Hematopoietic multipotent progenitor cell treated with erythropoietin and hydrocortisone succinate and interleukin-3 and kit ligand, for 8 days (in vitro differentiated cells): ENCODE measurements around the gene FXYD1.
A peak's percentile ranks its signal among the peaks of the same experiment; 100 is the strongest.

Experiments
- DNase-seq: peaks from one replicate; pipeline ENCODE4 v3.0.0-alpha.2; 2015

Gene FXYD1

DNA sequence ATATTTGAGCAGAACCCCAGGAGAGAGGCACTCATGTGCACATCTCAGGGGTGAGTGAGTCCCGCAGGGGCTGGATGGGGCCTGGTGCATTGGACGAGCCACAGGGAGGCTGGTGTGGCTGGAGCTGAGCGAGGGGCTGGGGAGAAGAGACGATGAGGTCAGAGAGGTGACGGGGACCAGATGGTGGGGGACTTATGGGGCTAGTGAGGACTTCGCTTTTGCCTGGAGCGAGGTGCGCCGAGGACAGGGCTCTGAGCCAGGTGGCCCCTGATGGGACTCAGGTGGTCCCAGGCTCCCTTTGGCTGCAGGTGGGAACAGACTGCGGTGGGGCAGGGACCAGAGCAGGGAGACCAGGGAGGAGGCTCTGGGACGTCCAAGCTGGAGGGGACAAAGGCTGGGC is 29.9 kb upstream of the FXYD1 start:
- DNase-seq = no peak

GRCh38 chr19:35109395-35110112 is 29.1 kb upstream of the FXYD1 start:
- DNase-seq = peak; percentile 48

DNA sequence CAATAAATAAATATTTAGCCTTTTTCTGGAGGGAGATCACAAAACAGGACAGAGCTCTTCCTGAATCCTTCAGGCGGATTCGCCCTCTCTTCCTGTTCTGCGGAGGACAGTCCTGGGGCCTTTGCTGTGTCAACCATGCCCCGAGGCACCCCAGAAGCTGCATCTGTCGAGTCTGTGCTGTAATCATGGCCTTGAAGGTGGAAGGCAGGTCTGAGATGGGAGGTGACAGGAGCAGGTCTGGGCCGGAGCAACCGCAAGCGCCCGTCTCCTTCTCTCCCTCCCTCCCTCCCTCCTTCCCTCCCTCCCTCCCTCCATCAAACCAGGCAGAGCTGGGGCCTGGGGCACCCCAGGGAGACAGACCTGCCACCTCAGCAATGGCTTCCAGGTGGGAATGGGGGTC is 27.6 kb upstream of the FXYD1 start:
- DNase-seq = no peak

GRCh38 chr19:35112995-35113688 is 25.5 kb upstream of the FXYD1 start:
- no peak for DNase-seq

DNA sequence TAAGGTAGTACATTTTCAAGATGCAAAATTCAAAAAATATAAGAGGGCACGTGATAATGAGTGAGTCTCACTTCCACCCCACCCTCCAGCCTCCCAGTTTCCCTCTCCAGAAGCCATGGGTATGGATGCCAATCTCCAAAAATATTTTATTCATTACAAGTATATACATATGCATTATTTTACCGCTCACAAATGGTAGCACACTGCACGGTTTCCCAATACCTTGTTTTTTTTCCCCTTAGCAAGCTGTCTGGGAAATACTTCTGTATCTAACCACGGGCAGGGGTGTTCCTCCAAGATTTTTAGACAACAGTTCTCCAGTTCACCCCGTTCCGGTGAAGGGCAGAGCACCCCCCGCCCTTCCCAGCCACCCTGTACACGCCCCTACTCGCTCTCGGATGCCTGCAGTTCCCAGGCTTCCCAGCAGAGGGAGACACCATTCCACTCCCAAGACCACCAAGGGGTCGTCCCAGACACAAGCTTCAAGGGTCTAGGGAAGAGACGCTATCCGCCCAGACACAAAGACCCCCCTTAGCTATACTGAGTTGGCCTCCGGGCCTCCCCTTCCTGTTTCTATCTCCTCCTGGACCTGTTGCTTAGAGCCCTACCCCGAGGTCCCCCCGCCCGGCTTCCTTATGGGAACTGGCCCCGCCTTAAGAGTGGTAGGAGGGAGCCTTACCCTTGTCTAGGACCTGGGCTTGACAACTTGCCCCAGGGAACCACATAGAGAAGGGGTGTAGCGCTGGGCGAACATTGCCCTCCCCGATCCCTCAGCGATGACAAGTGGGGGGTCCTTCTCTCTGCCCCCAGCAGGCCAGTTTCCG is 24.1 kb upstream of the FXYD1 start:
- DNase-seq = peak; percentile 72

GRCh38 chr19:35115177-35115951 is 23.3 kb upstream of the FXYD1 start, which contains the start of gene FXYD3:
FXYD3 (plus strand) TSS chr19:35115823; CDS start chr19:35119377, 3,554 bp downstream.
- no peak for DNase-seq

- peak; percentile 21 for DNase-seq
These were observed 22.4 kb upstream of the FXYD1 start for GRCh38 chr19:35116072-35116801.

DNA sequence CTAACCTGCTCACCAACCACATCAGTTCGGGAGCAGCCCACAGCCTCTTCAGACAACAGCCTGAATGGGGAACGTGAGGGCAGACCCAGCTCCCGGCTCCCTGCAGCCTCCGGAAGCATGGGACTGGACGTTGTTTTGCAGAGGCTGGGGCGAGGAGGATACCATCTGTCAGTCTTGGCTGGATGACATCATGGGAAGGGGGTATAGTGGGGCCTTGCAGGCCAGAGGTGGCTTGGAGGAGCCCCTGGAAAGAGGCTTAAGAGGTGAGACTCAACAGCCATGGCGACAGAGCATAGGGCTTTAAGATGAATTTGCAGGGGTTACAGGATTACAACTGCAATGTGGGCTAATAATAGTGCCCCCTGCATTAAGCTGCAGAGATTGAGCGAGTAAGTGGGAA is 21.5 kb upstream of the FXYD1 start:
- DNase-seq = no peak

DNA sequence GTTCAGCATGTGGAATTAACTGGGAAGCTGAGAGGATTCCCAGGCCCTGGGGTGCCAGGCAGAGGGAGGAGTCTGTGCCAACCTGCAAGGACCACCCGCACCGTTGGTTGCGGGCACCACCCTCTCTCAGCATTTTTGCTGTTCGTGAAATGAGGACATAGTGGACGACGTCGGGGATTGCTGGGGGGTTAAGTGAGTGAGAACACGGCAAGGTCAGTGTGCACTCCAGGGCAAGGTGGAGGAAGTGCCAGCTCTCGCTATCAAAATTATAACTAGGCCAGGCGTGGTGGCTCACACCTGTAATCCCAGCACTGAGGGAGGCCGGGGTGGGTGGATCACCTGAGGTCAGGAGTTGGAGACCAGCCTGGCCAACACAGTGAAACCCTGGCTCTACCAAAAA is 20.8 kb upstream of the FXYD1 start:
- DNase-seq = no peak

DNA sequence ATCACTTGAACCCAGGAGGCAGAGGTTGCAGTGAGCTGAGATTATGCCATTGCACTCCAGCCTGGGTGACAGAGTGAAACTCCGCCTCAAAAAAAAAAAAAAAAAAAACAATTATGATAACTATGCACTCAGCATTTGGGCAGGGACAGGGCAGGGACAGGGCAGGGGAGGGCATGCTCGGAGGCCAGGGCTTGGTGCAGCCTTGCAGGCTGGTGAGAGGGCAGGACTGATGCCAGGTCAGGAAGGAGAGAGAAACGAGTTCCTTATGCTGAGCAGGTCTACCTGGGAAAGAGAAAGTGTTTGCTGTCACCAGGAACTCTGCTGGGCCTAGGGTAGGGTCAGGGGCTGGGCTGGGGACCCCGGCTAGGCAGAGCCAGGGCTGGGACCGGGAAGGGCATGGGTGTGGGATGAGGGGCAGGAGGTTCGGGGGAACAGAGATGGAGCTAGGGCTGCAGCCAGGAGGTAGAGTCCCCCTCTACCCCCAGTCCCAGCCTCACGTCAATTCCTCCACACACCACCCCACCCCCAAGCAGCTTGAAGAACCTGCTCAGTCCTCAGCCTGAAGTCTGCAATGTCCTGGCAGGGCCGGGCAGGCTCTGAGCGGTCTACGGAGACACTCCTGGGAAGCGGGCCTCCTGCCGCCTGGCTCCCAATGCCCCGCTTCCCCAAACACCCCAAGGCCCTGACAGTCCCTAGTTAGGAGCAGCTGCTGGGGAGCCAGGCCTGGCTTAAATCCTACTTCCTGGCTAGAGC is 20.2 kb upstream of the FXYD1 start:
- peak; percentile 71 for DNase-seq

- peak; percentile 80 for DNase-seq
These were observed 19.5 kb upstream of the FXYD1 start for GRCh38 chr19:35119091-35119490.

- DNase-seq = no peak
These were observed 19.0 kb upstream of the FXYD1 start for GRCh38 chr19:35119578-35120155.

DNA sequence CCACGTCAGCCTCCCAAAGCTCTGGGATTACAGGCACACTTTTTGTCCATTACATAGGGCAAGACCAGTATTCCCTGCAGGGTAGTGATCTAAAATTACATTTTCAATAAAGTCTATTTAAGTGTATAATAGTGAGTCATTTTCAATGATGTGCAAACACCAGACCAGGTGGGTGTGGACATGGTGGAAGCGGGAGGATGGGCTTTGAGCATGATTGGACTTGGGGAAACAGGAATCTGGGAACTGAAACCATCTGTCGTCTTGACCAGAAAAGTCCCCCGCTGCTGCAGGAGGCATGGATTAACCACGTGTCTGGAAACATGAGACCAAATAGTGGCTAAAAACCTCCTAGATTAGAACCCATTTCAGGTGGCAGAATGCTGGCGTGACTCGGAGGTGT is 18.1 kb upstream of the FXYD1 start:
- no peak for DNase-seq

- no peak for DNase-seq
These were observed 17.7 kb upstream of the FXYD1 start for GRCh38 chr19:35120898-35121297.

DNA sequence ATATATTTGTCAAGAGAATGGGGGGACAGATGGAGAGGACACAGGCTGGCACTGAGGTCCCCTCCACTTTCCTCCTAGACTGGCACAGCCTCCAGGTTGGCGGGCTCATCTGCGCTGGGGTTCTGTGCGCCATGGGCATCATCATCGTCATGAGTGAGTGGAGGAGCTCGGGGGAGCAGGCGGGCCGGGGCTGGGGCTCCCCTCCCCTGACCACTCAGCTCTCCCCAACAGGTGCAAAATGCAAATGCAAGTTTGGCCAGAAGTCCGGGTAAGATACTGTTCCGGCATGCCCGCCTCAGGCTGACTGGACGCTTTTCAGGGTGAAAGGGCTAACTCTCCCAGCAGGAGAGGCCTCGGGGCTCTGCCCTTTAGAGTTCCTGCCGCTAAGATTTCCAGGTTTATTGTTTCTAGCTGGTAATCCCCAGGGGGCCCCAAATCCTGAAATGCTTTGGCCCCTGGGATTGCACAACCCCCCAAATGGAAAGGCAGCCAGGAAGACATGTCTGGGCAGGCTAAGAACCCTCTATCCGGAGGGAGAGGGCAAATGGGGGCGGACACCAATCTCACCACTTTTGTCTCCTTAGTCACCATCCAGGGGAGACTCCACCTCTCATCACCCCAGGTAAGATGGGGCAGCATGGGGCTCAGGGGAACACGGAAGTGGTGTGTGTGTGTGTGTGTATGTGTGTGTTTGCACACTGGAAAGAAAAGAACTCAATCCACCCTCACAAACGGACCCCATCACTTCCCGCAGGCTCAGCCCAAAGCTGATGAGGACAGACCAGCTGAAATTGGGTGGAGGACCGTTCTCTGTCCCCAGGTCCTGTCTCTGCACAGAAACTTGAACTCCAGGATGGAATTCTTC is 15.7 kb upstream of the FXYD1 start:
- DNase-seq = no peak

- DNase-seq = peak; percentile 45
These were observed 15.1 kb upstream of the FXYD1 start for GRCh38 chr19:35123573-35123972.

DNA sequence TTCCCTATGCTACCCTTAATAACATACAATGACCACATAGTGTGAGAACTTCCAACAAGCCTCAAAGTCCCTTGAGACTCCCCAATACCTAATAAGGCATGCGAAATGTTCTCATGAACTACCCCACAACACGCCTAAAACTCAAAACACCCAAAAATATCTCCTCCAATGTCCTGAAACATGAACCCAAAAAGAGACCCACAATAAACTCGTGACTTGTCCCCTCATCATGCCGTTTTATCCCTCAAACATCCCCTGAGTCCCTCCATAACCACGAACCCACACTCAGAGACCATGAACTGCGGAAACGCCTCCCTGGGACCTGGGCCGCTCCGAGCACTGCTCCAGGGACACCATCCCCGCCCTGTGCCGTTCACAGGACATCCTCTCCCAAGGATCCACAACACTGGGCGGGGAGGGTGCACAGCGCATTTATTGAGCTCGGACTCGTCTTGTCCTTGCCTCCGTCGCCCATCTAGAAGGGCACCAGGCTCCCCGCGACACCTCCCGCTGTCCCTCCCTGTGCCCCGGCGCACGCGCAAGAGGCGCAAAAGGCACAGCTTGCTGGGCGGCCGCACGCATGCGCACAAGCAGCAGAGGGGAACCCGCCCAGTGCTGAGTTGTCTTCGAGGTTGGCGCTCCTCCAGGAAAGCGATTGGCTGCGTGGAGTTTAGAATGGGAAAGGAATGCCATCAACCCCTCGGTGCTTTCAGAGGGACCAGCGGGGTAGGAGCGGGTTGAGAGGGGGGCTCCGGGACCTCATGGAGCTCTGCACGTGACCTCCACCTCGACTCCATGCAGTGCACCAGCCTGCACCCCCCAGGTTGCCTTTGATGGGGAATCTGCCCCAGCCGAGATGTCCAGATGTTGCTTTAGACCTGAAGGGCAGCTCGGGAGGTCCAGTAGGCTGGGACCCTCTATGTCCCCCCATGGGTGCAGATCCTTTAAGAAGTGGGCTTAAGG is 14.2 kb upstream of the FXYD1 start:
- DNase-seq = peak; percentile 95

- no peak for DNase-seq
These were observed 13.3 kb upstream of the FXYD1 start for GRCh38 chr19:35125270-35125717.
